ENCODE results near the gene SIGLEC5. TPM values are rescaled to one million over a fixed set of nuclear protein-coding genes. Genes with fewer than 3 reads are reported as not detected.
A peak's percentile ranks its signal among the peaks of the same experiment; 100 is the strongest.

The SIGLEC5 gene
- total RNA-seq, 4 donors from 2014 or later: 1.1 TPM; not detected in 3

DNA sequence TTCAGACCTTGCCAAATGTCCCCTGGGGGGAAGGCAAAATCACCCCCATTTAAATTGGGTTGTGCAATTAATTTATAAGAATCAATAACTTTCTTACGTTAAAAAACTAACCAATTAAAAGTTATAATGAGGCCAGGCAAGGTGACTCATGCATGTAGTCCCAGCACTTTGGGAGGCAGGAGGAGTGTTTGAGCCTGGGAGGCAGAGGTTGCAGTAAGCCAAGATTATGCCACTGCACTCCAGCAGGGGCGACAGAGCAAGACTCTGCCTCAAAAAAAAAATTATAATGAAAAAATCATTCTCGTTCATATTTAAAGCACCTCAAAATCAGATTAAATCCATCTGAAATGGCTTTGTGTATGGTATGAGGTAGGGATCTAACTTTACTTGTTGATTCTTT is 34.8 kb upstream of the SIGLEC5 start:
- TF ChIP-seq, protein P1, sequence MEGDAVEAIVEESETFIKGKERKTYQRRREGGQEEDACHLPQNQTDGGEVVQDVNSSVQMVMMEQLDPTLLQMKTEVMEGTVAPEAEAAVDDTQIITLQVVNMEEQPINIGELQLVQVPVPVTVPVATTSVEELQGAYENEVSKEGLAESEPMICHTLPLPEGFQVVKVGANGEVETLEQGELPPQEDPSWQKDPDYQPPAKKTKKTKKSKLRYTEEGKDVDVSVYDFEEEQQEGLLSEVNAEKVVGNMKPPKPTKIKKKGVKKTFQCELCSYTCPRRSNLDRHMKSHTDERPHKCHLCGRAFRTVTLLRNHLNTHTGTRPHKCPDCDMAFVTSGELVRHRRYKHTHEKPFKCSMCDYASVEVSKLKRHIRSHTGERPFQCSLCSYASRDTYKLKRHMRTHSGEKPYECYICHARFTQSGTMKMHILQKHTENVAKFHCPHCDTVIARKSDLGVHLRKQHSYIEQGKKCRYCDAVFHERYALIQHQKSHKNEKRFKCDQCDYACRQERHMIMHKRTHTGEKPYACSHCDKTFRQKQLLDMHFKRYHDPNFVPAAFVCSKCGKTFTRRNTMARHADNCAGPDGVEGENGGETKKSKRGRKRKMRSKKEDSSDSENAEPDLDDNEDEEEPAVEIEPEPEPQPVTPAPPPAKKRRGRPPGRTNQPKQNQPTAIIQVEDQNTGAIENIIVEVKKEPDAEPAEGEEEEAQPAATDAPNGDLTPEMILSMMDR (IDR thresholded peaks at IDR 0.05): no peak
- no peak for TF ChIP-seq POLR2AphosphoS5 (IDR thresholded peaks at IDR 0.05)
- TF ChIP-seq EP300 (IDR thresholded peaks at IDR 0.05; ENCODE audit: low read depth): no peak
- TF ChIP-seq POLR2A (IDR thresholded peaks at IDR 0.05): no peak
- H3K27ac ChIP-seq: no peak overlapping the region
- H3K4me3 ChIP-seq: no peak overlapping the region
- 66 to 70% methylated on average over 3 of the region's 3 CpGs for WGBS, 2 donors (ENCODE audit: low coverage in 1 of 2)
- peaks cover 31% of the 10 kb centered on the region for H3K27me3 ChIP-seq
- intact Hi-C loops (cut with DNase I; ENCODE audit: low total_unique reads): loop anchor here (10.0 kb wide), 1 partner anchor 60 kb away; the partner anchor contains the start of gene HAS1
- no peaks in the 10 kb centered on the region for H3K9me3 ChIP-seq
- no peak for DNase-seq
- in situ Hi-C loops (cut with MboI; ENCODE audit: low pct_ligation_motif_present in 1 of 4, low pct_unique_long_range_greater_than_20kb in 1 of 4, low sequenced_read_pairs in 3 of 4): loop anchor here in 2 of 4 donors (25.0 kb wide), 2 partner anchors 178 to 203 kb away; partner anchors contain the start of genes CEACAM18 (in 1 of the 2) and SIGLEC8 (in 1 of the 2)
- no peaks in the 10 kb centered on the region for H3K36me3 ChIP-seq
- H3K4me1 ChIP-seq: no peaks in the 10 kb centered on the region

DNA sequence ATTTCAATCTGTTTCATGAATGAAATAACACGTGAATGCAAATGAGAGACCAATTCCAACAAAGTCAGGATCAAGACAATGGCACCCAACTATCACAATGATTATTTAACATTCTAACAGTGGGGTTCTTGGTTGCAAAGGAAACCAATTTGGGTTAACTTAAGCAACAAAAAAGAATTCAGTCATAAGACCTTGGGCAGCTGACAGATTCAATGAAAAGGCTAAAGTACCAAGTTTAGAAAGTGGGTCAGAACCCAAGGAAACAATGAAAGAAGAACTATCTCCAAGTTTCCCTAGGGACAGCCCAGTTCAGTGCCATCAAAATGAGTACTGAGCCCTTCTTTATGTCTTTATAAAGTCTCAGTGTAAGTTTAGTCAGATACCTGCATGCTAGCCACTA is 33.9 kb upstream of the SIGLEC5 start:
- TF ChIP-seq, protein P1 (IDR thresholded peaks at IDR 0.05): no peak
- TF ChIP-seq POLR2A (IDR thresholded peaks at IDR 0.05) (no peak), POLR2AphosphoS5 (IDR thresholded peaks at IDR 0.05) (no peak), EP300 (IDR thresholded peaks at IDR 0.05; ENCODE audit: low read depth) (no peak)
- in situ Hi-C loops (cut with MboI; ENCODE audit: low pct_ligation_motif_present in 1 of 4, low pct_unique_long_range_greater_than_20kb in 1 of 4, low sequenced_read_pairs in 3 of 4): loop anchor here in 2 of 4 donors (25.0 kb wide), 2 partner anchors 177 to 202 kb away; partner anchors contain the start of genes CEACAM18 (in 1 of the 2) and SIGLEC8 (in 1 of the 2)
- no peaks in the 10 kb centered on the region for H3K4me1 ChIP-seq
- 27 to 38% methylated on average over 1 of the region's 1 CpG for WGBS, 2 donors (ENCODE audit: low coverage in 1 of 2)
- H3K27ac ChIP-seq: no peak overlapping the region
- H3K9me3 ChIP-seq: no peaks in the 10 kb centered on the region
- DNase-seq: no peak
- intact Hi-C loops (cut with DNase I; ENCODE audit: low total_unique reads): loop anchor here (10.0 kb wide), 1 partner anchor 61 kb away; the partner anchor contains the start of gene HAS1
- H3K4me3 ChIP-seq: no peak overlapping the region
- no peaks in the 10 kb centered on the region for H3K36me3 ChIP-seq
- H3K27me3 ChIP-seq: peaks cover 31% of the 10 kb centered on the region

DNA sequence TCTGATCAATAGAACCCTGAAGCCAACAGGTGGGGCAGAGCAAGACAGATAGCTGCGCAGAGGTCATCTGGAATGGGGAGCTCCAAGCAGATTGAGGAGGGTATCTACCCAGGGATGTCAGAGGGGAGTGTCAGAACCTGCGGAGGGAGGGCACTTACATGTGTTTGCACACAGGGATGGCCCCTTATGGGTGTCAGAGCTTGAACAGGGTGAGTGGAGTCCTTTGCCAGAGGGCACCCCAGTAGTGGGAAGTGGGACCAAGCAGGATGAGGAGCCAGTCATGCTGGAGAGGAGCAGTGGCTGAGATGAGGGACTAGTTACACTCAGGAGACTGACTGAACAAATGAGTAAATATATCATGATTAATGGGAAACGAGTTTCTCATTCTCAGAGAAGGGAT is 33.4 kb upstream of the SIGLEC5 start:
- no peaks in the 10 kb centered on the region for H3K4me1 ChIP-seq
- H3K27ac ChIP-seq: no peak overlapping the region
- in situ Hi-C loops (cut with MboI; ENCODE audit: low pct_ligation_motif_present in 1 of 4, low pct_unique_long_range_greater_than_20kb in 1 of 4, low sequenced_read_pairs in 3 of 4) (loop anchor here in 2 of 4 donors (25.0 kb wide), 2 partner anchors 176 to 201 kb away; partner anchors contain the start of genes CEACAM18 (in 1 of the 2) and SIGLEC8 (in 1 of the 2)), intact Hi-C loops (cut with DNase I; ENCODE audit: low total_unique reads) (loop anchor here (10.0 kb wide), 1 partner anchor 61 kb away; the partner anchor contains the start of gene HAS1)
- DNase-seq: no peak
- no peak overlapping the region for H3K4me3 ChIP-seq
- no peaks in the 10 kb centered on the region for H3K9me3 ChIP-seq
- TF ChIP-seq POLR2AphosphoS5 (IDR thresholded peaks at IDR 0.05) (no peak), POLR2A (IDR thresholded peaks at IDR 0.05) (no peak), EP300 (IDR thresholded peaks at IDR 0.05; ENCODE audit: low read depth) (no peak)
- TF ChIP-seq, protein P1 (IDR thresholded peaks at IDR 0.05): no peak
- no peaks in the 10 kb centered on the region for H3K36me3 ChIP-seq
- WGBS, 2 donors (ENCODE audit: low coverage in 1 of 2): 23 to 55% methylated on average over 2 to 3 of the region's 3 CpGs
- peaks cover 31% of the 10 kb centered on the region for H3K27me3 ChIP-seq

DNA sequence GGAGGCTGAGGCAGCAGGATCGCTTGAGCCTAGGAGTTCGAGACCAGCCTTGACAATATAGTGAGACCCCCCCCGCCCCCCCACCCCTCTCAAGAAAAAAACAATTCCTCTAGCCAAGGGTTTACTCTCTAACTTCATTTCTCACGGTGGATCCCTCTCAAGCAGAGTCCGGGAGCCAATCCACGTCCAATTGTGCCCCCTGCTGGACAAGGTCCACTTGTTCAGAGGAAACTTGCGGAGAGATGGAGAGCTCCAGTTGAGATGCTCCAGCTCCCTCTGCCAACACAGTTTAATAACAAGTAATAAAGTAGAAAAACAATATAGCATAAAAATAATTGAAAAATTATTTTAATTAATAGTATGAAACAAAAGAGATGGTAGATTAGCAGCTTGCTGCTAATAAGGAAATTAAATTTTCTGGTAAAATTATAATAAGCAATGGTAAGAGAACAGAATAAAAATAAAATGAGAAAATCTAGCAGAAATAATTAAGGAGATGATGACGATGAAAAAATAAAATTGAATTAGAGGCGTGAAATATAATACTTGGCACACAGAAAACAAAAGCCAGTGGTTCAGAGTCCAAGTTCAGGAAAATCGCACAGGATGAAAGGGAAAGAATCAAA is 30.9 kb upstream of the SIGLEC5 start:
- in situ Hi-C loops (cut with MboI; ENCODE audit: low pct_ligation_motif_present in 1 of 4, low pct_unique_long_range_greater_than_20kb in 1 of 4, low sequenced_read_pairs in 3 of 4): loop anchor here in 2 of 4 donors (25.0 kb wide), 2 partner anchors 174 to 199 kb away; partner anchors contain the start of genes CEACAM18 (in 1 of the 2) and SIGLEC8 (in 1 of the 2)
- peaks cover 28% of the 10 kb centered on the region for H3K27me3 ChIP-seq
- H3K36me3 ChIP-seq: no peaks in the 10 kb centered on the region
- DNase-seq: peak; percentile 56
- H3K4me3 ChIP-seq: no peak overlapping the region
- intact Hi-C loops (cut with DNase I; ENCODE audit: low total_unique reads): loop anchor here (10.0 kb wide), 1 partner anchor 64 kb away; the partner anchor contains the start of gene HAS1
- H3K27ac ChIP-seq: no peak overlapping the region
- WGBS, 2 donors (ENCODE audit: low coverage in 1 of 2): 11 to 13% methylated on average over 5 to 10 of the region's 10 CpGs
- H3K9me3 ChIP-seq: no peaks in the 10 kb centered on the region
- TF ChIP-seq, protein P1 (IDR thresholded peaks at IDR 0.05): peak in 4 of 5 experiments; percentile 23 to 46 (median 41)
- TF ChIP-seq POLR2A (IDR thresholded peaks at IDR 0.05): no peak
- peaks cover 0 to 6% (median 1%) of the 10 kb centered on the region in 4 donors for H3K4me1 ChIP-seq
